Measurements from ENCODE around the gene NEURL1.
"Not testable (repeated sequence)": the region's sequence is repeated elsewhere in the genome, so short reads cannot be mapped to it uniquely, and the experiment has no call there.

The NEURL1 gene

GRCh38 chr10:103618575-103619423 lies 125.3 kb downstream of the NEURL1 start:
- DNase-seq (ENCODE audit: insufficient read length, low spot score) = no peak
- FAIRE-seq = no peak

GRCh38 chr10:103619424-103620351 lies 126.2 kb downstream of the NEURL1 start:
- DNase-seq (ENCODE audit: insufficient read length, low spot score) (no peak), FAIRE-seq (no peak)

GRCh38 chr10:103620352-103620740 lies 126.8 kb downstream of the NEURL1 start:
- no peak for DNase-seq (ENCODE audit: insufficient read length, low spot score)
- no peak for FAIRE-seq

- no peak for DNase-seq (ENCODE audit: insufficient read length, low spot score)
- FAIRE-seq = peak; percentile 55
These were observed 127.6 kb downstream of the NEURL1 start for GRCh38 chr10:103620891-103621782.

GRCh38 chr10:103621783-103622125 lies 128.2 kb downstream of the NEURL1 start:
- FAIRE-seq (no peak), DNase-seq (ENCODE audit: insufficient read length, low spot score) (no peak)

- FAIRE-seq = no peak
- DNase-seq (ENCODE audit: insufficient read length, low spot score) = no peak
These were observed 128.8 kb downstream of the NEURL1 start for GRCh38 chr10:103622286-103622685.

GRCh38 chr10:103622935-103623574 lies 129.6 kb downstream of the NEURL1 start:
- FAIRE-seq (no peak), DNase-seq (ENCODE audit: insufficient read length, low spot score) (no peak)

GRCh38 chr10:103626178-103626577 lies 132.7 kb downstream of the NEURL1 start:
- no peak for FAIRE-seq
- no peak for DNase-seq (ENCODE audit: insufficient read length, low spot score)

GRCh38 chr10:103627111-103627892 lies 133.8 kb downstream of the NEURL1 start:
- FAIRE-seq (no peak), DNase-seq (ENCODE audit: insufficient read length, low spot score) (no peak)

GRCh38 chr10:103627893-103628292 lies 134.4 kb downstream of the NEURL1 start:
- DNase-seq (ENCODE audit: insufficient read length, low spot score) (no peak), FAIRE-seq (no peak)

- DNase-seq (ENCODE audit: insufficient read length, low spot score) (no peak), FAIRE-seq (no peak)
These were observed 136.1 kb downstream of the NEURL1 start for GRCh38 chr10:103629581-103629980.

GRCh38 chr10:103630156-103630555 lies 136.7 kb downstream of the NEURL1 start:
- FAIRE-seq (no peak), DNase-seq (ENCODE audit: insufficient read length, low spot score) (no peak)

GRCh38 chr10:103632247-103632642 lies 138.7 kb downstream of the NEURL1 start:
- DNase-seq (ENCODE audit: insufficient read length, low spot score) (no peak), FAIRE-seq (no peak)

- not testable (repeated sequence) for FAIRE-seq; DNase-seq (ENCODE audit: insufficient read length, low spot score)
These were observed 139.4 kb downstream of the NEURL1 start for GRCh38 chr10:103632871-103633270.

- DNase-seq (ENCODE audit: insufficient read length, low spot score) = no peak
- FAIRE-seq = no peak
These were observed 140.3 kb downstream of the NEURL1 start for GRCh38 chr10:103633846-103634245.

GRCh38 chr10:103635580-103635979 lies 142.1 kb downstream of the NEURL1 start:
- FAIRE-seq (no peak), DNase-seq (ENCODE audit: insufficient read length, low spot score) (no peak)

- DNase-seq (ENCODE audit: insufficient read length, low spot score) (no peak), FAIRE-seq (no peak)
These were observed 143.0 kb downstream of the NEURL1 start for GRCh38 chr10:103636492-103636891.

GRCh38 chr10:103637011-103637410 lies 143.5 kb downstream of the NEURL1 start:
- FAIRE-seq (no peak), DNase-seq (ENCODE audit: insufficient read length, low spot score) (no peak)

- FAIRE-seq (no peak), DNase-seq (ENCODE audit: insufficient read length, low spot score) (no peak)
These were observed 144.5 kb downstream of the NEURL1 start for GRCh38 chr10:103637927-103638557.
